BJ (cell line): ENCODE results near the gene NDFIP2. TPM values are rescaled to one million over a fixed set of nuclear protein-coding genes. Genes with fewer than 3 reads are reported as not detected.

ENCODE experiments used
- CTCF ChIA-PET: fragments of 350-600 bp; formaldehyde crosslinking; extraction: SDS; loops from one replicate; lab custom pipeline; 2021; ENCODE audit warnings: antibody characterized with exemption, inconsistent platforms; lab: Yijun Ruan, JAX
- POLR2A ChIA-PET: fragments of 300-600 bp; sonication (Branson Sonifier 250); formaldehyde crosslinking; extraction: SDS; loops from one replicate; lab custom pipeline; 2021; ENCODE audit warnings: antibody characterized with exemption; lab: Charles Lee
- DNase-seq: peaks from one replicate; pipeline ENCODE4 v3.0.0-alpha.2; 2011; ENCODE audit warnings: low read depth
- H3K27me3 ChIP-seq: 2 replicates; pipeline ENCODE4 v1.6.0; 2011; ENCODE audit warnings: low read length; ENCODE audit not compliant: control insufficient read depth, insufficient read depth
- H3K36me3 ChIP-seq: 2 replicates; pipeline ENCODE4 v1.5.1; 2011; ENCODE audit warnings: low read length; ENCODE audit not compliant: control insufficient read depth, insufficient read depth
- H3K4me3 ChIP-seq: 2 replicates; pipeline ENCODE4 v1.5.1; 2011; ENCODE audit warnings: low read depth, mild to moderate bottlenecking, control low read depth, low read length
- CTCF ChIP-seq: IDR thresholded peaks from 2 replicates; pipeline ENCODE4 v1.5.1; 2011; ENCODE audit warnings: low read depth, mild to moderate bottlenecking, control low read depth, inconsistent platforms, low read length, moderate library complexity; ENCODE audit not compliant: insufficient read depth
- polyA plus RNA-seq: library from polyadenylated mRNA; depleted of rRNA; stranded (reverse); fragments of >200 nt; gene quantifications from 2 replicates; pipeline ENCODE4 v1.2.3, GENCODE V29; 2011; rRNA removed

NDFIP2 gene
- polyA plus RNA-seq, 1 experiment = 53.8 TPM

GRCh38 chr13:79602936-79603335 lies 122.0 kb downstream of the NDFIP2 start:
- ChIA-PET POLR2A (no interaction called here), CTCF (interaction anchor here (0.8 kb wide), 1 partner anchor 9 kb away, joined by 3 read pairs; no protein-coding TSS in a partner anchor)
- Histone ChIP-seq H3K4me3 (no peak overlapping the region), H3K27me3 (no peaks in the 10 kb centered on the region), H3K36me3 (no peaks in the 10 kb centered on the region)
- no peak for DNase-seq
- no peak for TF ChIP-seq CTCF

- ChIA-PET POLR2A (no interaction called here), CTCF (no interaction called here)
- Histone ChIP-seq H3K36me3 (no peaks in the 10 kb centered on the region), H3K27me3 (no peaks in the 10 kb centered on the region), H3K4me3 (no peak overlapping the region)
- DNase-seq = no peak
- TF ChIP-seq CTCF = no peak
These were observed 123.8 kb downstream of the NDFIP2 start for GRCh38 chr13:79604752-79605151.

Other genes starting within 250 kb of the NDFIP2 start
- 7.9 and 14.2 TPM in 2 replicates for gene RBM26, start 74.9 kb upstream of the NDFIP2 start, polyA plus RNA-seq